KMS-11 (cell line): ENCODE data around the gene MAPK1.

ENCODE experiments used
- H2AFZ ChIP-seq: fragments of 200-600 bp; sonication (generic); 2 replicates; pipeline ENCODE4 v1.6.1; 2016; ENCODE audit warnings: antibody characterized with exemption, mixed run types, low read depth
- H3K27ac ChIP-seq: fragments of 200-600 bp; sonication (generic); 2 replicates; pipeline ENCODE4 v1.6.1; 2016; ENCODE audit warnings: mild to moderate bottlenecking, mixed run types
- H3K27me3 ChIP-seq: fragments of 200-600 bp; sonication (generic); 2 replicates; pipeline ENCODE4 v1.6.1; 2017; ENCODE audit warnings: mild to moderate bottlenecking, low read depth, mixed run types, moderate library complexity; ENCODE audit not compliant: insufficient read depth
- H3K36me3 ChIP-seq: fragments of 200-600 bp; sonication (generic); 2 replicates; pipeline ENCODE4 v1.6.1; 2017; ENCODE audit warnings: mild to moderate bottlenecking, mixed run types; ENCODE audit not compliant: insufficient read depth
- H3K4me1 ChIP-seq: fragments of 200-600 bp; sonication (generic); 2 replicates; pipeline ENCODE4 v1.6.1; 2016; ENCODE audit warnings: mild to moderate bottlenecking, low read depth, mixed run types; ENCODE audit not compliant: poor library complexity, severe bottlenecking
- H3K4me2 ChIP-seq: fragments of 200-600 bp; sonication (generic); 2 replicates; pipeline ENCODE4 v1.7.0; 2016; ENCODE audit warnings: mild to moderate bottlenecking, mixed run types
- H3K4me3 ChIP-seq: fragments of 200-600 bp; sonication (generic); IDR thresholded peaks from 2 replicates; pipeline ENCODE4 v1.6.1; 2017; ENCODE audit warnings: low read depth, low read length, mixed read lengths; ENCODE audit not compliant: insufficient read depth
- H3K79me2 ChIP-seq: fragments of 200-600 bp; sonication (generic); 2 replicates; pipeline ENCODE4 v1.6.1; 2016; ENCODE audit warnings: low read depth, mixed run types; ENCODE audit not compliant: insufficient read depth
- H3K9ac ChIP-seq: fragments of 200-600 bp; sonication (generic); 2 replicates; pipeline ENCODE4 v1.6.1; 2016; ENCODE audit warnings: mild to moderate bottlenecking, mixed run types
- H4K20me1 ChIP-seq: fragments of 200-600 bp; sonication (generic); 2 replicates; pipeline ENCODE4 v1.6.1; 2016; ENCODE audit warnings: mild to moderate bottlenecking, mixed run types; ENCODE audit not compliant: insufficient read depth
- TF ChIP-seq, protein P1 (sequence below): fragments of 200-600 bp; sonication (generic); conservative IDR thresholded peaks from 2 replicates; pipeline ENCODE4 v1.6.1; 2017; ENCODE audit warnings: low read depth, mild to moderate bottlenecking, antibody characterized with exemption, low read length, moderate library complexity, mixed read lengths

Gene MAPK1

DNA sequence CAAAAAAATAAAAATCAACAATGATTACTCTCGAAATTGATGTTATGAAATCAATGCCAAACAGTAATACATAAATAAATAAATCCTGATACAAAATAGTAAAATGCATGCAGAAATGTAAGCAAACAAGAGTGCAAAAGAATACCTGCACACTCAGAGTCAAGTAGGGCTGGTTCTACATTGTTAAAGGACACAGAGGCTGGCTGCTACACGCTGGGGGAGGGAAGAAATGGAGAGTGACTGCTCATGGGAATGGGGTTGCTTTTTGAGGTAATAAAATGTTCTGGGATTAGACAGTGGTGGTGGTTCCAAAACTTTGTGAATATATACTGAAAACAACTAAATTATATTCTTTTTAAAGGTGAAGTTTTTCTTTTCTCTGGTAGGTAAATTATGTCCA is 32.1 kb downstream of the MAPK1 start:
- TF ChIP-seq, protein P1, sequence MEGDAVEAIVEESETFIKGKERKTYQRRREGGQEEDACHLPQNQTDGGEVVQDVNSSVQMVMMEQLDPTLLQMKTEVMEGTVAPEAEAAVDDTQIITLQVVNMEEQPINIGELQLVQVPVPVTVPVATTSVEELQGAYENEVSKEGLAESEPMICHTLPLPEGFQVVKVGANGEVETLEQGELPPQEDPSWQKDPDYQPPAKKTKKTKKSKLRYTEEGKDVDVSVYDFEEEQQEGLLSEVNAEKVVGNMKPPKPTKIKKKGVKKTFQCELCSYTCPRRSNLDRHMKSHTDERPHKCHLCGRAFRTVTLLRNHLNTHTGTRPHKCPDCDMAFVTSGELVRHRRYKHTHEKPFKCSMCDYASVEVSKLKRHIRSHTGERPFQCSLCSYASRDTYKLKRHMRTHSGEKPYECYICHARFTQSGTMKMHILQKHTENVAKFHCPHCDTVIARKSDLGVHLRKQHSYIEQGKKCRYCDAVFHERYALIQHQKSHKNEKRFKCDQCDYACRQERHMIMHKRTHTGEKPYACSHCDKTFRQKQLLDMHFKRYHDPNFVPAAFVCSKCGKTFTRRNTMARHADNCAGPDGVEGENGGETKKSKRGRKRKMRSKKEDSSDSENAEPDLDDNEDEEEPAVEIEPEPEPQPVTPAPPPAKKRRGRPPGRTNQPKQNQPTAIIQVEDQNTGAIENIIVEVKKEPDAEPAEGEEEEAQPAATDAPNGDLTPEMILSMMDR, result no peak
- Histone ChIP-seq H3K4me2 (no peak overlapping the region), H3K4me3 (no peak overlapping the region), H4K20me1 (no peaks in the 10 kb centered on the region), H2AFZ (no peak overlapping the region), H3K27me3 (no peaks in the 10 kb centered on the region), H3K4me1 (no peaks in the 10 kb centered on the region), H3K79me2 (peaks cover 38% of the 10 kb centered on the region; the same call in 1 of the 2 replicates), H3K9ac (no peak overlapping the region), H3K27ac (no peak overlapping the region), H3K36me3 (no peaks in the 10 kb centered on the region)

GRCh38 chr22:21834869-21835268 is 32.6 kb downstream of the MAPK1 start:
- Histone ChIP-seq H4K20me1 (no peaks in the 10 kb centered on the region), H3K4me1 (no peaks in the 10 kb centered on the region), H3K9ac (no peak overlapping the region)

DNA sequence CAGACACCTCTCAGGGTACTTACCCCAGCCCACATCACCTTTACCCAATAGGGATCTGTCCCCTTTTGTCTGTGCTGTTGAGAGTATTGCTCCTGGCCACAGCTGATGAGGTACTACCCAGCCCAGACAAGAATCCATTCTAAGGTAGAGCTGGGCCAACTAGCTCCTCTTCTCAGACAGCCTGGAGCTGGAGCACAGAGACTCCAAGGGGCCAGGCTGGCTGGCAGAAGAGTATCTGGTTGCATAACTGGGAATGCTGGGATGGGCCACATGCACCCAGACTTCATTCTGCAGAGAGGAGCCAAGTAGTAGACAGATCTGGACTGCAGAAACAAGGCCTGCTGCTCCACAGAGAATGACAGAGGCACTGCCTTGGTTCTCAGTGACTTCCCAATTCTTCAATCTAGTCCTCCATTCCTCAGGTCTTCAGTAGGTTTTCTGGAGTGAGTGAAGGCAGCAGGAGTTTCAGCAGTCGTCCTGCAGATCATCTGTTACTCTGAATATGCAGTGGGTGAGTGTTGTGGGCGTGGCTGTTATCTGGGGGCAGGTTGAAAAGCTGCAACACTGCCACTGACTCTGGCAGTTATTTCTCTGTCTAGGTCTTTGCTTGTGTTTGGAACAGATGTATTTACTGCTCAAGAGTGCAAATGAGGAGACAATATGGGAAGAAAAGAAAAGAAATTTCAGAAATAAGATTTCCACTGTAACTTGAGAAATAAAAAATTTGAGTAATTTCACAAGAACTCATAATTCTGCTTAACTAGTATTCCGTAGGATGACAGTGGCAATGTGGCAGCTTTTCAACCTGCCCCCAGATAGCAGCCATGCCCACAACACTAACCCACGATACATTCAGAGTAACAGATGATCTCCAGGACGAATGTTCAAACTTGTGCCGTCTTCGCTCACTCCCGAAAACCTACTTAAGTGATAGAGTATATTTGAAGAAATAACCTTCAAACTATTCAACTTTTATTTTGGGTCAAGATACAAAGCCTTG is 34.9 kb downstream of the MAPK1 start:
- Histone ChIP-seq H3K4me1 (no peaks in the 10 kb centered on the region), H3K4me3 (no peak overlapping the region), H3K36me3 (no peaks in the 10 kb centered on the region), H3K27ac (no peak overlapping the region), H3K9ac (no peak overlapping the region), H2AFZ (no peak overlapping the region), H3K79me2 (peaks cover 46% of the 10 kb centered on the region; the same call in 1 of the 2 replicates), H3K4me2 (no peak overlapping the region), H3K27me3 (no peaks in the 10 kb centered on the region), H4K20me1 (peaks cover 4% of the 10 kb centered on the region; the same call in 1 of the 2 replicates)
- TF ChIP-seq, protein P1, result no peak

More at GRCh38 chr22:21834869-21835268, 32.6 kb downstream of the MAPK1 start:
- no peaks in the 10 kb centered on the region for H3K27me3 ChIP-seq
- peaks cover 36% of the 10 kb centered on the region; the same call in 1 of the 2 replicates for H3K79me2 ChIP-seq
- no peak overlapping the region for H2AFZ ChIP-seq
- H3K4me2 ChIP-seq, result no peak overlapping the region
- no peaks in the 10 kb centered on the region for H3K36me3 ChIP-seq
- H3K27ac ChIP-seq, result no peak overlapping the region
- TF ChIP-seq, protein P1, result no peak
- no peak overlapping the region for H3K4me3 ChIP-seq

DNA sequence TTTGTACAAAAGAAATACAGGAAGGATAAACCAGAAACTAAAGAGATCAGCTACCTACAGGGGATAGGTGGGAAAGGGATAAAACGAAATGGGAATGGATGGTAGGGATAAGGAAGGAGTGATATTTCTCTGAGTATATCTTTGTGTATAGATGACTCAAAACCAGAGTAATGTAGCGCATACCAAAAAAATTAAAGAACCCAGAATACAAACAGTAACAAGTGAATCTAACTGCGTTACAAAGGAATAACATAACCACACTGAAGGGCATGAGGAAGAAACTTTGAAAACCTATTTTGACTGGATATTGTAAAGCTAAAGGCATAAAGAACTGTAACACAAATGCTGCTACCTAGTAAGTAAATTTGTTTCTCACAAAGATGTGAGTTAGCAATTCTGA is 37.9 kb downstream of the MAPK1 start:
- TF ChIP-seq, protein P1, result no peak
- Histone ChIP-seq H3K36me3 (no peaks in the 10 kb centered on the region), H4K20me1 (peaks cover 4% of the 10 kb centered on the region; the same call in 1 of the 2 replicates), H3K4me3 (no peak overlapping the region), H3K4me1 (no peaks in the 10 kb centered on the region), H3K79me2 (peaks cover 42% of the 10 kb centered on the region; the same call in 1 of the 2 replicates), H3K4me2 (no peak overlapping the region), H2AFZ (no peak overlapping the region), H3K9ac (no peak overlapping the region), H3K27ac (no peak overlapping the region), H3K27me3 (no peaks in the 10 kb centered on the region)
